BLaER1 treated with 17β-estradiol and CSF1 and Interleukin-3, amounts not matched to agents 10 nM and 100 nM (cell line): ENCODE results near the gene TRMT2B.

Experiments used
- H3K27ac ChIP-seq, 11 experiments: shearing (Covaris generic); formaldehyde crosslinking; 2 replicates each; pipeline ENCODE4 v1.8.1; 2022
- H3K27me3 ChIP-seq, 11 experiments: shearing (Covaris generic); formaldehyde crosslinking; 2 replicates each; pipeline ENCODE4 v1.8.1; 2022
- H3K36me3 ChIP-seq, 11 experiments: shearing (Covaris generic); formaldehyde crosslinking; 2 replicates each; pipeline ENCODE4 v1.8.1; 2022
- H3K4me1 ChIP-seq, 10 experiments: shearing (Covaris generic); formaldehyde crosslinking; 2 replicates each; pipeline ENCODE4 v1.8.1; 2022
- H3K4me2 ChIP-seq, 11 experiments: shearing (Covaris generic); formaldehyde crosslinking; 2 replicates each; pipeline ENCODE4 v1.8.1; 2022
- H3K4me3 ChIP-seq, 10 experiments: shearing (Covaris generic); formaldehyde crosslinking; 2 replicates each; pipeline ENCODE4 v1.8.1; 2022
- H3K9ac ChIP-seq, 11 experiments: shearing (Covaris generic); formaldehyde crosslinking; 2 replicates each; pipeline ENCODE4 v1.8.1; 2022
- H3K9me3 ChIP-seq, 11 experiments: shearing (Covaris generic); formaldehyde crosslinking; replicated peaks in 1 of 11; 2 replicates each; pipeline ENCODE4 v1.8.1; 2022
- H4K20me1 ChIP-seq, 11 experiments: shearing (Covaris generic); formaldehyde crosslinking; 2 replicates each; pipeline ENCODE4 v1.8.1; 2022
- Cebpa-rat ChIP-seq, 11 experiments: shearing (Covaris generic); IDR thresholded peaks; 2 replicates each; pipeline ENCODE4 v1.8.1; 2022

The TRMT2B gene

GRCh38 chrX:100980608-100981497 is 71.1 kb downstream of the TRMT2B start:
- Histone ChIP-seq H3K27ac (no peak overlapping the region), H4K20me1 (no peaks in the 10 kb centered on the region), H3K9me3 (0 out of 22 replicates have a peak, but pooled peaks cover 0 to 5% (median 0%) of the 10 kb centered on the region in 11 experiments), H3K4me3 (no peak overlapping the region), H3K27me3 (no peaks in the 10 kb centered on the region), H3K36me3 (no peaks in the 10 kb centered on the region; a peak in 2 of 22 replicates), H3K4me2 (no peak overlapping the region), H3K9ac (no peak overlapping the region), H3K4me1 (no peaks in the 10 kb centered on the region)
- no peak for TF ChIP-seq Cebpa-rat (IDR thresholded peaks at IDR 0.05)

- no peak overlapping the region for H3K4me2 ChIP-seq
- no peak overlapping the region for H3K4me3 ChIP-seq
- H3K9me3 ChIP-seq, result peaks cover 0 to 8% (median 0%) of the 10 kb centered on the region in 11 experiments; a peak in 2 of 22 replicates
- TF ChIP-seq Cebpa-rat (IDR thresholded peaks at IDR 0.05), result no peak
- no peaks in the 10 kb centered on the region; a peak in 2 of 22 replicates for H3K36me3 ChIP-seq
- no peaks in the 10 kb centered on the region for H3K27me3 ChIP-seq
- H3K9ac ChIP-seq, result no peak overlapping the region
- no peaks in the 10 kb centered on the region for H3K4me1 ChIP-seq
- no peak overlapping the region for H3K27ac ChIP-seq
- no peaks in the 10 kb centered on the region for H4K20me1 ChIP-seq
Observed at GRCh38 chrX:100979881-100980607, 71.9 kb downstream of the TRMT2B start.

GRCh38 chrX:100976211-100976610 is 75.7 kb downstream of the TRMT2B start:
- peaks cover 9 to 26% (median 14%) of the 10 kb centered on the region in 11 experiments for H3K9me3 ChIP-seq
- H3K27ac ChIP-seq, result no peak overlapping the region

GRCh38 chrX:100975212-100975611 is 76.7 kb downstream of the TRMT2B start:
- H3K27ac ChIP-seq, result no peak overlapping the region
- H3K9ac ChIP-seq, result no peak overlapping the region
- H3K27me3 ChIP-seq, result no peaks in the 10 kb centered on the region
- no peaks in the 10 kb centered on the region for H3K4me1 ChIP-seq
- no peaks in the 10 kb centered on the region for H4K20me1 ChIP-seq
- H3K4me2 ChIP-seq, result no peak overlapping the region
- peaks cover 9 to 26% (median 14%) of the 10 kb centered on the region in 11 experiments for H3K9me3 ChIP-seq
- no peak for TF ChIP-seq Cebpa-rat (IDR thresholded peaks at IDR 0.05)
- H3K36me3 ChIP-seq, result no peaks in the 10 kb centered on the region
- H3K4me3 ChIP-seq, result no peak overlapping the region

More at GRCh38 chrX:100976211-100976610, 75.7 kb downstream of the TRMT2B start:
- no peak for TF ChIP-seq Cebpa-rat (IDR thresholded peaks at IDR 0.05)
- Histone ChIP-seq H3K4me3 (no peak overlapping the region), H3K36me3 (no peaks in the 10 kb centered on the region; a peak in 2 of 22 replicates), H3K9ac (no peak overlapping the region), H3K4me2 (no peak overlapping the region), H3K4me1 (no peaks in the 10 kb centered on the region), H4K20me1 (no peaks in the 10 kb centered on the region), H3K27me3 (no peaks in the 10 kb centered on the region)

- H3K9ac ChIP-seq, result no peak overlapping the region
- H4K20me1 ChIP-seq, result no peaks in the 10 kb centered on the region
- peaks cover 9 to 26% (median 14%) of the 10 kb centered on the region in 11 experiments for H3K9me3 ChIP-seq
- no peak overlapping the region for H3K4me2 ChIP-seq
- H3K27ac ChIP-seq, result no peak overlapping the region
- TF ChIP-seq Cebpa-rat (IDR thresholded peaks at IDR 0.05), result no peak
- no peaks in the 10 kb centered on the region for H3K36me3 ChIP-seq
- no peak overlapping the region for H3K4me3 ChIP-seq
- H3K4me1 ChIP-seq, result no peaks in the 10 kb centered on the region
- no peaks in the 10 kb centered on the region for H3K27me3 ChIP-seq
Observed at GRCh38 chrX:100973411-100973810, 78.5 kb downstream of the TRMT2B start.

- no peak overlapping the region for H3K4me3 ChIP-seq
- H3K27ac ChIP-seq, result no peak overlapping the region
- H3K27me3 ChIP-seq, result no peaks in the 10 kb centered on the region
- H3K4me2 ChIP-seq, result no peak overlapping the region
- no peak overlapping the region for H3K9ac ChIP-seq
- H3K36me3 ChIP-seq, result no peaks in the 10 kb centered on the region
- no peaks in the 10 kb centered on the region for H4K20me1 ChIP-seq
- no peak for TF ChIP-seq Cebpa-rat (IDR thresholded peaks at IDR 0.05)
- no peaks in the 10 kb centered on the region for H3K4me1 ChIP-seq
- peaks cover 9 to 18% (median 11%) of the 10 kb centered on the region in 11 experiments for H3K9me3 ChIP-seq
Observed at GRCh38 chrX:100969936-100970335, 82.0 kb downstream of the TRMT2B start.

GRCh38 chrX:100969408-100969807 is 82.5 kb downstream of the TRMT2B start, which contains the start of gene ARL13A:
Gene ARL13A, plus strand, starts transcription at chrX:100969708. Its CDS starts 3,982 bp downstream, at chrX:100973690.
- no peaks in the 10 kb centered on the region for H3K36me3 ChIP-seq
- H3K27me3 ChIP-seq, result no peaks in the 10 kb centered on the region
- H3K4me1 ChIP-seq, result no peaks in the 10 kb centered on the region
- H3K27ac ChIP-seq, result no peak within 1 kb of the TSS
- peaks cover 9 to 13% (median 11%) of the 10 kb centered on the region in 11 experiments for H3K9me3 ChIP-seq
- H4K20me1 ChIP-seq, result no peaks in the 10 kb centered on the region
- H3K9ac ChIP-seq, result no peak within 1 kb of the TSS
- H3K4me3 ChIP-seq, result no peak within 1 kb of the TSS
- no peak within 1 kb of the TSS for H3K4me2 ChIP-seq
- no peak for TF ChIP-seq Cebpa-rat (IDR thresholded peaks at IDR 0.05)

- no peak overlapping the region for H3K4me2 ChIP-seq
- H3K4me1 ChIP-seq, result no peaks in the 10 kb centered on the region
- no peaks in the 10 kb centered on the region for H3K36me3 ChIP-seq
- H3K27me3 ChIP-seq, result no peaks in the 10 kb centered on the region
- no peak for TF ChIP-seq Cebpa-rat (IDR thresholded peaks at IDR 0.05)
- no peaks in the 10 kb centered on the region for H4K20me1 ChIP-seq
- H3K27ac ChIP-seq, result no peak overlapping the region
- H3K4me3 ChIP-seq, result no peak overlapping the region
- no peak overlapping the region for H3K9ac ChIP-seq
- peaks cover 0 to 12% (median 0%) of the 10 kb centered on the region in 11 experiments; a peak in 7 of 22 replicates for H3K9me3 ChIP-seq
Observed at GRCh38 chrX:100964362-100964761, 87.5 kb downstream of the TRMT2B start.

GRCh38 chrX:100962811-100963210 is 89.1 kb downstream of the TRMT2B start:
- peaks cover 0 to 12% (median 0%) of the 10 kb centered on the region in 11 experiments; a peak in 7 of 22 replicates for H3K9me3 ChIP-seq
- H3K4me3 ChIP-seq, result no peak overlapping the region
- no peak overlapping the region for H3K27ac ChIP-seq
- H3K4me1 ChIP-seq, result no peaks in the 10 kb centered on the region
- TF ChIP-seq Cebpa-rat (IDR thresholded peaks at IDR 0.05), result no peak
- no peak overlapping the region for H3K9ac ChIP-seq
- no peaks in the 10 kb centered on the region for H3K36me3 ChIP-seq
- no peaks in the 10 kb centered on the region for H3K27me3 ChIP-seq
- no peaks in the 10 kb centered on the region for H4K20me1 ChIP-seq
- H3K4me2 ChIP-seq, result no peak overlapping the region
